Tibial nerve (tissue), 4 donors: ENCODE results near the gene JAKMIP2. TPM values are rescaled to one million over a fixed set of nuclear protein-coding genes. Genes with fewer than 3 reads are reported as not detected.

Experiments
- DNase-seq, 2 donors: peaks; one replicate each; pipeline ENCODE4 v3.0.0-alpha.2; 2019; ENCODE audit warnings: low spot score in 2 of 2
- H3K27ac ChIP-seq, 4 donors: fragments of 200-600 bp; sonication (generic) in 3 of 4; one replicate each; pipeline ENCODE4 v1.5.1; 2017 to 2019; ENCODE audit warnings: mild to moderate bottlenecking in 1 of 4
- H3K27me3 ChIP-seq, 2 donors: fragments of 200-600 bp; sonication (generic) in 1 of 2; one replicate each; pipeline versions ENCODE4 v1.5.1 to v1.6.0; 2017 to 2019
- H3K36me3 ChIP-seq, 3 donors: fragments of 200-600 bp; sonication (generic); one replicate each; pipeline ENCODE4 v1.5.1; 2018 to 2019
- H3K4me1 ChIP-seq, 4 donors: fragments of 200-600 bp; sonication (generic) in 3 of 4; one replicate each; pipeline ENCODE4 v1.5.1; 2017 to 2019
- H3K4me3 ChIP-seq, 4 donors: fragments of 200-600 bp; sonication (generic) in 3 of 4; one replicate each; pipeline ENCODE4 v1.5.1; 2017 to 2019; ENCODE audit warnings: mild to moderate bottlenecking in 1 of 4, moderate library complexity in 1 of 4
- H3K9me3 ChIP-seq, 4 donors: fragments of 200-600 bp; sonication (generic) in 3 of 4; one replicate each; pipeline ENCODE4 v1.5.1; 2017 to 2019
- CTCF ChIP-seq, 5 experiments: fragments of 200-600 bp in 3 of 5; fragments of 450-650 bp in 2 of 5; sonication (generic) in 3 of 5; IDR thresholded peaks; one replicate each; pipeline ENCODE4 v1.5.1; 2016 to 2019; ENCODE audit warnings: antibody characterized with exemption in 5 of 5, mild to moderate bottlenecking in 3 of 5, moderate library complexity in 2 of 5
- EP300 ChIP-seq, 2 donors: sonication (generic); formaldehyde crosslinking; IDR thresholded peaks; one replicate each; pipeline ENCODE4 v1.6.1; 2017; ENCODE audit warnings: antibody characterized with exemption in 2 of 2, mild to moderate bottlenecking in 1 of 2
- POLR2A ChIP-seq, 2 donors: fragments of 450-650 bp; IDR thresholded peaks; one replicate each; pipeline ENCODE4 v1.6.1; 2017; ENCODE audit warnings: antibody characterized with exemption in 2 of 2, mild to moderate bottlenecking in 2 of 2, moderate library complexity in 2 of 2
- WGBS, 2 donors: methylation state at CpG; one replicate each; pipeline ENCODE4 v1.1.5; 2018; 5-methylcytosine and 5-hydroxymethylcytosine counted together
- total RNA-seq, 4 donors: library from RNA; depleted of rRNA; stranded (reverse); fragments of >200 nt; gene quantifications; one replicate each; pipeline ENCODE4 v1.1.0, GENCODE V29; 2016

JAKMIP2 gene
- total RNA-seq, 4 donors from 2014 or later: 7.2 to 22.7 (median 13.5) TPM

GRCh38 chr5:147564124-147564486 is 218.4 kb downstream of the JAKMIP2 start:
- Histone ChIP-seq H3K36me3 (no peaks in the 10 kb centered on the region), H3K4me1 (peaks cover 0 to 3% (median 0%) of the 10 kb centered on the region in 4 donors), H3K4me3 (no peak overlapping the region), H3K27me3 (no peaks in the 10 kb centered on the region), H3K27ac (no peak overlapping the region), H3K9me3 (no peaks in the 10 kb centered on the region)
- 34 to 35% methylated on average over 3 of the region's 3 CpGs for WGBS, 2 donors
- TF ChIP-seq POLR2A (IDR thresholded peaks at IDR 0.05): no peak
- no peak for TF ChIP-seq CTCF (IDR thresholded peaks at IDR 0.05)
- TF ChIP-seq EP300 (IDR thresholded peaks at IDR 0.05): no peak
- DNase-seq: no peak

- 86 to 95% methylated on average over 1 of the region's 1 CpG for WGBS, 2 donors
- H3K27ac ChIP-seq: no peak overlapping the region
Observed at GRCh38 chr5:147563466-147564123, 218.9 kb downstream of the JAKMIP2 start.

GRCh38 chr5:147561435-147561834 is 221.1 kb downstream of the JAKMIP2 start:
- no peak overlapping the region for H3K27ac ChIP-seq
- no peak overlapping the region for H3K4me3 ChIP-seq
- H3K4me1 ChIP-seq: peaks cover 0 to 13% (median 0%) of the 10 kb centered on the region in 4 donors
- H3K36me3 ChIP-seq: no peaks in the 10 kb centered on the region
- H3K9me3 ChIP-seq: no peaks in the 10 kb centered on the region
- 85 to 98% methylated on average over 2 of the region's 2 CpGs for WGBS, 2 donors
- no peak for TF ChIP-seq CTCF (IDR thresholded peaks at IDR 0.05)
- no peak for TF ChIP-seq EP300 (IDR thresholded peaks at IDR 0.05)
- TF ChIP-seq POLR2A (IDR thresholded peaks at IDR 0.05): no peak
- DNase-seq: no peak
- H3K27me3 ChIP-seq: no peaks in the 10 kb centered on the region

More at GRCh38 chr5:147563466-147564123, 218.9 kb downstream of the JAKMIP2 start:
- no peak for DNase-seq
- H3K9me3 ChIP-seq: no peaks in the 10 kb centered on the region
- H3K36me3 ChIP-seq: no peaks in the 10 kb centered on the region
- no peaks in the 10 kb centered on the region for H3K27me3 ChIP-seq
- TF ChIP-seq POLR2A (IDR thresholded peaks at IDR 0.05) (no peak), CTCF (IDR thresholded peaks at IDR 0.05) (no peak), EP300 (IDR thresholded peaks at IDR 0.05) (no peak)
- H3K4me3 ChIP-seq: no peak overlapping the region
- peaks cover 0 to 8% (median 0%) of the 10 kb centered on the region in 4 donors for H3K4me1 ChIP-seq

- no peak for DNase-seq
- Histone ChIP-seq H3K36me3 (no peaks in the 10 kb centered on the region), H3K4me3 (no peak overlapping the region), H3K9me3 (no peaks in the 10 kb centered on the region), H3K4me1 (peaks cover 0 to 13% (median 0%) of the 10 kb centered on the region in 4 donors), H3K27me3 (no peaks in the 10 kb centered on the region), H3K27ac (no peak overlapping the region)
- TF ChIP-seq CTCF (IDR thresholded peaks at IDR 0.05) (no peak), POLR2A (IDR thresholded peaks at IDR 0.05) (no peak), EP300 (IDR thresholded peaks at IDR 0.05) (no peak)
- WGBS, 2 donors: 60 to 65% methylated on average over 2 of the region's 2 CpGs
Observed at GRCh38 chr5:147560718-147561331, 221.7 kb downstream of the JAKMIP2 start.

- WGBS, 2 donors: 54 to 60% methylated on average over 2 of the region's 2 CpGs
- Histone ChIP-seq H3K4me3 (no peak overlapping the region), H3K36me3 (no peaks in the 10 kb centered on the region), H3K27me3 (no peaks in the 10 kb centered on the region), H3K9me3 (no peaks in the 10 kb centered on the region), H3K27ac (no peak overlapping the region), H3K4me1 (peaks cover 0 to 21% (median 1%) of the 10 kb centered on the region in 4 donors)
- no peak for DNase-seq
- TF ChIP-seq EP300 (IDR thresholded peaks at IDR 0.05) (no peak), CTCF (IDR thresholded peaks at IDR 0.05) (no peak), POLR2A (IDR thresholded peaks at IDR 0.05) (no peak)
Observed at GRCh38 chr5:147559749-147560148, 222.8 kb downstream of the JAKMIP2 start.
